Astrocyte (in vitro differentiated cells and primary cell): Measurements from ENCODE around the gene CLEC4G. TPM values are rescaled to one million over a fixed set of nuclear protein-coding genes. Genes with fewer than 3 reads are reported as not detected.

Experiments used
- DNase-seq: peaks from one replicate; pipeline ENCODE4 v3.0.0-alpha.2; 2010; ENCODE audit warnings: low read depth
- FAIRE-seq: peaks from 2 replicates; lab custom pipeline; 2011; peaks lifted over from hg19 to GRCh38; lab: Jason Lieb, UNC
- H2AFZ ChIP-seq: 2 replicates; pipeline ENCODE4 v1.6.0; 2012; ENCODE audit warnings: low read depth, low read length, inconsistent platforms
- H3K27ac ChIP-seq: 2 replicates; pipeline ENCODE4 v1.5.1; 2011; ENCODE audit warnings: low read depth, low read length, inconsistent platforms
- H3K27me3 ChIP-seq: 2 replicates; pipeline ENCODE4 v1.6.0; 2011; ENCODE audit warnings: low read length, inconsistent platforms; ENCODE audit not compliant: insufficient read depth
- H3K36me3 ChIP-seq: 2 replicates; pipeline ENCODE4 v1.5.1; 2011; ENCODE audit warnings: low read length, inconsistent platforms; ENCODE audit not compliant: insufficient read depth
- H3K4me1 ChIP-seq: 2 replicates; pipeline ENCODE4 v1.5.1; 2011; ENCODE audit warnings: low read length, inconsistent platforms; ENCODE audit not compliant: insufficient read depth
- H3K4me2 ChIP-seq: 2 replicates; pipeline ENCODE4 v1.6.0; 2012; ENCODE audit warnings: low read length, inconsistent platforms
- H3K4me3 ChIP-seq: 2 replicates; pipeline ENCODE4 v1.5.1; 2011; ENCODE audit warnings: low read depth, mild to moderate bottlenecking, low read length, inconsistent platforms; ENCODE audit not compliant: insufficient read depth
- H3K79me2 ChIP-seq: 2 replicates; pipeline ENCODE4 v1.6.0; 2012; ENCODE audit warnings: mild to moderate bottlenecking, low read length, inconsistent platforms; ENCODE audit not compliant: insufficient read depth
- H3K9ac ChIP-seq: 2 replicates; pipeline ENCODE4 v1.6.0; 2012; ENCODE audit warnings: mild to moderate bottlenecking, low read length, inconsistent platforms
- H3K9me3 ChIP-seq: 2 replicates; pipeline ENCODE4 v1.5.1; 2012; ENCODE audit warnings: low read depth, mild to moderate bottlenecking, low read length, inconsistent platforms; ENCODE audit not compliant: insufficient read depth
- H4K20me1 ChIP-seq: 2 replicates; pipeline ENCODE4 v1.6.0; 2012; ENCODE audit warnings: low read length, inconsistent platforms; ENCODE audit not compliant: insufficient read depth
- H3K27ac Mint-ChIP-seq: one replicate; pipeline ENCODE4 v1.8.0; 2021; ENCODE audit warnings: mild to moderate bottlenecking, mixed read lengths; ENCODE audit not compliant: unreplicated experiment
- H3K27me3 Mint-ChIP-seq: one replicate; pipeline ENCODE4 v1.8.0; 2021; ENCODE audit warnings: low read depth, mixed read lengths; ENCODE audit not compliant: unreplicated experiment
- H3K36me3 Mint-ChIP-seq: one replicate; pipeline ENCODE4 v1.8.0; 2021; ENCODE audit warnings: low read depth, mixed read lengths; ENCODE audit not compliant: unreplicated experiment
- H3K4me1 Mint-ChIP-seq: one replicate; pipeline ENCODE4 v1.8.0; 2021; ENCODE audit warnings: low read depth, mixed read lengths; ENCODE audit not compliant: unreplicated experiment
- H3K4me3 Mint-ChIP-seq: one replicate; pipeline ENCODE4 v1.8.0; 2021; ENCODE audit warnings: mild to moderate bottlenecking, moderate library complexity, mixed read lengths; ENCODE audit not compliant: unreplicated experiment
- H3K9me3 Mint-ChIP-seq: one replicate; pipeline ENCODE4 v1.8.0; 2021; ENCODE audit warnings: mild to moderate bottlenecking, mixed read lengths; ENCODE audit not compliant: unreplicated experiment
- CTCF ChIP-seq: IDR thresholded peaks from 2 replicates; pipeline ENCODE4 v1.5.1; 2011; ENCODE audit warnings: low read depth, mild to moderate bottlenecking, inconsistent platforms, low read length, moderate library complexity; ENCODE audit not compliant: insufficient read depth
- EZH2 ChIP-seq: IDR thresholded peaks from 2 replicates; pipeline ENCODE4 v1.6.1; 2012; ENCODE audit warnings: mild to moderate bottlenecking, low read length, inconsistent platforms; ENCODE audit not compliant: insufficient read depth
- total RNA-seq: library from RNA; stranded (reverse); gene quantifications from 2 replicates; pipeline ENCODE4 v1.2.1, GENCODE V29; 2021

Gene CLEC4G
- total RNA-seq, 1 donor from 2014 or later: not detected

- Mint-ChIP-seq H3K27ac (no peak overlapping the region), H3K36me3 (no peaks in the 10 kb centered on the region), H3K4me1 (no peaks in the 10 kb centered on the region), H3K27me3 (peaks cover 47% of the 10 kb centered on the region), H3K4me3 (no peak overlapping the region), H3K9me3 (peaks cover 5% of the 10 kb centered on the region)
- Histone ChIP-seq H3K4me1 (no peaks in the 10 kb centered on the region), H4K20me1 (no peaks in the 10 kb centered on the region), H3K4me2 (no peak overlapping the region), H3K27me3 (peaks cover 2% of the 10 kb centered on the region), H3K79me2 (no peaks in the 10 kb centered on the region), H3K36me3 (no peaks in the 10 kb centered on the region), H3K9ac (no peak overlapping the region), H2AFZ (no peak overlapping the region), H3K4me3 (no peak overlapping the region), H3K27ac (no peak overlapping the region), H3K9me3 (no peaks in the 10 kb centered on the region)
- no peak for TF ChIP-seq EZH2
- no peak for TF ChIP-seq CTCF
- no peak for FAIRE-seq
- no peak for DNase-seq
Observed at GRCh38 chr19:7720351-7720750, 11.6 kb downstream of the CLEC4G start.

GRCh38 chr19:7718668-7719067, 13.2 kb downstream of the CLEC4G start:
- peaks cover 36% of the 10 kb centered on the region for H3K27me3 Mint-ChIP-seq
- DNase-seq (no peak), FAIRE-seq (no peak)
- H3K4me3 Mint-ChIP-seq: no peak overlapping the region
- H3K36me3 Mint-ChIP-seq: no peaks in the 10 kb centered on the region
- no peaks in the 10 kb centered on the region for H3K4me1 Mint-ChIP-seq
- Histone ChIP-seq H3K4me3 (no peak overlapping the region), H3K27ac (no peak overlapping the region), H3K27me3 (peaks cover 2% of the 10 kb centered on the region), H3K9me3 (no peaks in the 10 kb centered on the region), H4K20me1 (no peaks in the 10 kb centered on the region), H2AFZ (no peak overlapping the region), H3K9ac (no peak overlapping the region), H3K36me3 (no peaks in the 10 kb centered on the region), H3K4me2 (no peak overlapping the region), H3K4me1 (no peaks in the 10 kb centered on the region), H3K79me2 (no peaks in the 10 kb centered on the region)
- H3K27ac Mint-ChIP-seq: no peak overlapping the region
- no peak for TF ChIP-seq CTCF
- no peak for TF ChIP-seq EZH2
- peaks cover 5% of the 10 kb centered on the region for H3K9me3 Mint-ChIP-seq

- Histone ChIP-seq H3K4me1 (no peaks in the 10 kb centered on the region), H3K27me3 (no peaks in the 10 kb centered on the region), H3K27ac (no peak overlapping the region), H3K4me3 (no peak overlapping the region), H2AFZ (no peak overlapping the region), H3K9ac (no peak overlapping the region), H3K36me3 (no peaks in the 10 kb centered on the region), H3K9me3 (no peaks in the 10 kb centered on the region), H4K20me1 (no peaks in the 10 kb centered on the region), H3K79me2 (no peaks in the 10 kb centered on the region), H3K4me2 (no peak overlapping the region)
- H3K9me3 Mint-ChIP-seq: peaks cover 5% of the 10 kb centered on the region
- peaks cover 24% of the 10 kb centered on the region for H3K27me3 Mint-ChIP-seq
- H3K4me3 Mint-ChIP-seq: no peak overlapping the region
- H3K4me1 Mint-ChIP-seq: no peaks in the 10 kb centered on the region
- FAIRE-seq (no peak), DNase-seq (no peak)
- H3K36me3 Mint-ChIP-seq: no peaks in the 10 kb centered on the region
- TF ChIP-seq EZH2: no peak
- H3K27ac Mint-ChIP-seq: no peak overlapping the region
Observed at GRCh38 chr19:7716762-7717161, 15.1 kb downstream of the CLEC4G start.
